Lung (tissue), 12 donors: ENCODE results near the gene ATP7A. TPM values are rescaled to one million over a fixed set of nuclear protein-coding genes. Genes with fewer than 3 reads are reported as not detected.
A peak's percentile ranks its signal among the peaks of the same experiment; 100 is the strongest.
"Not testable (repeated sequence)": the region's sequence is repeated elsewhere in the genome, so short reads cannot be mapped to it uniquely, and the experiment has no call there.

Experiments used
- ATAC-seq: fragments of 200-7000 bp; cut with Tn5 transposase; one replicate; pipeline ENCODE4 v1.9.1; 2020; ENCODE audit warnings: moderate number of reproducible peaks; ENCODE audit not compliant: insufficient read depth, low FRiP score
- DNase-seq, 3 donors: peaks; one replicate each; pipeline ENCODE4 v3.0.0-alpha.2; 2013 to 2017
- H3K27ac ChIP-seq, 2 donors: one replicate each; pipeline ENCODE4 v1.5.1; 2013; ENCODE audit warnings: mild to moderate bottlenecking in 2 of 2, moderate library complexity in 2 of 2, control low read depth in 1 of 2, inconsistent platforms in 1 of 2, low read depth in 1 of 2, low read length in 1 of 2
- H3K27me3 ChIP-seq, 3 donors: one replicate each; pipeline ENCODE4 v1.5.1; 2013; ENCODE audit warnings: low read length in 2 of 3; ENCODE audit not compliant: control insufficient read depth in 3 of 3, insufficient read depth in 3 of 3
- H3K36me3 ChIP-seq, 4 donors: one replicate each; pipeline ENCODE4 v1.5.1; 2013; ENCODE audit warnings: low read length in 4 of 4, mild to moderate bottlenecking in 1 of 4, moderate library complexity in 1 of 4; ENCODE audit not compliant: control insufficient read depth in 4 of 4, insufficient read depth in 4 of 4
- H3K4me1 ChIP-seq, 5 donors: one replicate each; pipeline ENCODE4 v1.5.1; 2013; ENCODE audit warnings: low read length in 5 of 5, mild to moderate bottlenecking in 2 of 5, moderate library complexity in 1 of 5; ENCODE audit not compliant: control insufficient read depth in 5 of 5, insufficient read depth in 5 of 5
- H3K4me3 ChIP-seq: one replicate; pipeline ENCODE4 v1.5.1; 2013; ENCODE audit warnings: mild to moderate bottlenecking, control low read depth, moderate library complexity
- H3K9ac ChIP-seq, 2 donors: one replicate each; pipeline ENCODE4 v1.5.1; 2013; ENCODE audit warnings: low read length in 2 of 2, control low read depth in 1 of 2; ENCODE audit not compliant: insufficient read depth in 1 of 2
- H3K9me3 ChIP-seq, 4 donors: one replicate each; pipeline ENCODE4 v1.5.1; 2013; ENCODE audit warnings: low read length in 3 of 4, mild to moderate bottlenecking in 1 of 4, moderate library complexity in 1 of 4; ENCODE audit not compliant: control insufficient read depth in 4 of 4, insufficient read depth in 3 of 4
- WGBS, 2 donors: extraction: QIAGEN DNeasy Blood & Tissue Kit; methylation state at CpG; one replicate each; pipeline ENCODE4 v1.1.7; 2013; 5-methylcytosine and 5-hydroxymethylcytosine counted together
- polyA plus RNA-seq, 2 donors: library from polyadenylated mRNA; stranded (reverse); fragments of 200-250 nt; gene quantifications; one replicate each; pipeline ENCODE4 v1.2.1, GENCODE V29; 2013
- total RNA-seq, 2 donors: library from RNA; depleted of rRNA in 1 of 2; stranded (reverse); fragments of >200 nt in 1 of 2; gene quantifications; one replicate each; pipeline ENCODE4 v1.2.1, GENCODE V29; 2014 to 2021
- TF ChIP-seq, protein P1 (sequence below): IDR thresholded peaks from 2 replicates; pipeline ENCODE4 v1.5.1; 2012; ENCODE audit warnings: mild to moderate bottlenecking; ENCODE audit errors: control extremely low read depth, extremely low read depth
- donor health status: control.
- donor health status: control.
- donor health status: Bipolar disorder and iron deficiency.
- donor health status: healthy.
- donor health status: DM: yes; HTN: yes; CAD: no.

The ATP7A gene
- total and polyA plus RNA-seq, 4 donors = 2.5 to 23.5 (median 7.5) TPM

DNA sequence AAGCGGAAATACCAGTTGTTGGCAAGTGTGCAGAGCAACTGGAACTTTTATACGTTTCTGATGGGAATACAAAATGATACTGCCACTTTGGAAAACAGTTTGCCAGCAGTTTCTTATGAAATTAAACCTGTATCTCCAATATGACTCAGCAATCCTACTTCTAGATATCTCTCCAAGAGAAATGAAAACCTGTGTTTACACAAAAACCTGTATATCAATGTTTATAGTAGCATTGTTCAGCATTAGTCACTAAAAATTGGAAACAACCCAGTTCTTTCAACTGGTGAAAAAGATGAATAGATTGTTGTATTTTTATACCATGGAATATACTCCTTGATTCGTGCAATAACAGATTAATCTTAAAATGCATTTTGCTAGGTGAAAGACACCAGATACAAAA, 26.8 kb downstream of the ATP7A start:
- Histone ChIP-seq H3K4me3 (no peak overlapping the region), H3K27me3 (no peaks in the 10 kb centered on the region), H3K36me3 (no peaks in the 10 kb centered on the region), H3K4me1 (no peaks in the 10 kb centered on the region), H3K27ac (no peak overlapping the region), H3K9me3 (no peaks in the 10 kb centered on the region), H3K9ac (no peak overlapping the region)
- WGBS, 2 donors = 35 to 78% methylated on average over 3 of the region's 3 CpGs
- no peak for DNase-seq
- ATAC-seq = no peak
- TF ChIP-seq, protein P1, sequence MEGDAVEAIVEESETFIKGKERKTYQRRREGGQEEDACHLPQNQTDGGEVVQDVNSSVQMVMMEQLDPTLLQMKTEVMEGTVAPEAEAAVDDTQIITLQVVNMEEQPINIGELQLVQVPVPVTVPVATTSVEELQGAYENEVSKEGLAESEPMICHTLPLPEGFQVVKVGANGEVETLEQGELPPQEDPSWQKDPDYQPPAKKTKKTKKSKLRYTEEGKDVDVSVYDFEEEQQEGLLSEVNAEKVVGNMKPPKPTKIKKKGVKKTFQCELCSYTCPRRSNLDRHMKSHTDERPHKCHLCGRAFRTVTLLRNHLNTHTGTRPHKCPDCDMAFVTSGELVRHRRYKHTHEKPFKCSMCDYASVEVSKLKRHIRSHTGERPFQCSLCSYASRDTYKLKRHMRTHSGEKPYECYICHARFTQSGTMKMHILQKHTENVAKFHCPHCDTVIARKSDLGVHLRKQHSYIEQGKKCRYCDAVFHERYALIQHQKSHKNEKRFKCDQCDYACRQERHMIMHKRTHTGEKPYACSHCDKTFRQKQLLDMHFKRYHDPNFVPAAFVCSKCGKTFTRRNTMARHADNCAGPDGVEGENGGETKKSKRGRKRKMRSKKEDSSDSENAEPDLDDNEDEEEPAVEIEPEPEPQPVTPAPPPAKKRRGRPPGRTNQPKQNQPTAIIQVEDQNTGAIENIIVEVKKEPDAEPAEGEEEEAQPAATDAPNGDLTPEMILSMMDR = no peak

DNA sequence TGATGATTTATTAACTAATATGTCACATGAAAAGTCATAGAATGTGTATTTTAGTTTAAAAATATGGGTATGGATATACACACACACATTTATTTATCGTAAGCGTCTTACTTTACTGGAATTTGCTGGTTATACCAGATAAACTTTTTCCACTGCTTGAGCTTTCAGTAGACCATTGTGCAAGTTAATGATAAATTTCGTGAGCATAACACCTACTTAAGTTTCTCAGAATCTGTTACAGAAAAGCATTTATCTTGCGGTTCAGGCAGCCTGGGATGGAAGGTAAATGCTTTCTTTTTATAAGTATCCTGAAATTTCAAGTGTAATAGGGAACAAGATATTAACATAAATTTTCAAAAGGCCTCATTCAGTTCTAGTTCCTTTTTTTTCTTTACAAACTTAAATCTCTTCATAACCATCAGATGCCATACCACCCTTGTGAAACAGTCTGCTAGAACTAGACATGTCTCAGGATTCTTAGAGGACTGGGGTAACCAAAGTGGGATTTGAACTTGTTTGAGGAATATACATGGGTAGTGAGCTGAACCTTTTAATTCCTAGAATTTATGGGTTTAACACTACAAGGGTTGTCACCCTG, 27.7 kb downstream of the ATP7A start:
- no peaks in the 10 kb centered on the region for H3K4me1 ChIP-seq
- no peaks in the 10 kb centered on the region for H3K9me3 ChIP-seq
- DNase-seq = peak in 1 of 3 donors; percentile 25
- H3K4me3 ChIP-seq = no peak overlapping the region
- WGBS, 2 donors = 56 to 68% methylated on average over 4 of the region's 4 CpGs
- H3K27me3 ChIP-seq = no peaks in the 10 kb centered on the region
- H3K27ac ChIP-seq = no peak overlapping the region
- no peak overlapping the region for H3K9ac ChIP-seq
- TF ChIP-seq, protein P1 = no peak
- ATAC-seq = no peak
- H3K36me3 ChIP-seq = no peaks in the 10 kb centered on the region

DNA sequence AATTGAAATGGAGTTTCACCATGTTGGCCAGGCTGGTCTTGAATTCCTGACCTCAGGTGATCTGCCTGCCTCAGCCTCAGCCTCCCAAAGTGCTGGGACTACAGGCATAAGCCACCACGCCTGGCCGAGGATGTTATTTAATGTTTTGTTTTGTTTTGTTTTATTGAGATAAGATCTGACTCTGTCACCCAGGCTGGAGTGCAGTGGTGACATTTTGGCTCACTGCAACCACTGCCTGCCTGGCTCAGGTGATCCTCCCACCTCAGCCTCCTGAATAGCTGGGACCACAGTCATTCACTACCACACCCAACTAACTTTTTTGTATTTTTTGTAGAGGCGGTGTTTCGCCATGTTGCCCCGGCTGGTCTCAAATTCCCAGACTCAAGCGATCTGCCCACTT, 34.5 kb downstream of the ATP7A start:
- not testable (repeated sequence) for H3K4me1 ChIP-seq, H3K4me3 ChIP-seq, H3K27me3 ChIP-seq, H3K9me3 ChIP-seq, H3K36me3 ChIP-seq, DNase-seq, ATAC-seq, H3K27ac ChIP-seq, H3K9ac ChIP-seq
- WGBS, 2 donors = 89 to 90% methylated on average over 6 of the region's 6 CpGs

DNA sequence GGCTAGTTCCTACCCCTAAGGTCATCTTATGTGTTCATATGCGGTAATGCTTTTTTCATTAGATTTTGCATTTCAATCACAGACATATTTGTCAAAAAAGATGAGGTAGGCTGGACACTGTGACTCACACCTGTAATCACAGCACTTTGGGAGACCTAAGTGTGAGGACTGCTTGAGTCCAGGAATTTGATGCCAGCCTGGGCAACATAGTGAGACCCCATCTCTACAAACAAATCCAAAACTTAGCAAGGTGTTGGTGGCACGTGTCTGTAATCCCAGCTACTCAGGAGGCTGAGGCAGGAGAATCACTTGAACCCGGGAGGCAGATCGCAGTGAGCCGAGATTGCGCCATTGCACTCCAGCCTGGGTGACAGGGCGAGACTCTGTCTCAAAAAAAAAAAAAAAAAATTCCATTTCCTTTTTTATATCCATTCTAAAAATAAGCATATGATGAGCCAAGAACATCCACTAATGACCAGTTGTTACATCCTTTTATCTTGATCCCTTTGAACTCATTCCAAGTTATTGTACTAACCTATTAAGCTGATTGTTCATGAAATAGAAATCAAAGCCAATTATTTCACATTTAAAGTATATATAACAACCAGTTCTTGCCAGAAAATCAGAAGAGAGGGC, 35.5 kb downstream of the ATP7A start:
- TF ChIP-seq, protein P1 = no peak
- Histone ChIP-seq H3K27ac (no peak overlapping the region), H3K27me3 (no peaks in the 10 kb centered on the region), H3K9me3 (no peaks in the 10 kb centered on the region), H3K4me1 (no peaks in the 10 kb centered on the region), H3K9ac (no peak overlapping the region), H3K4me3 (no peak overlapping the region), H3K36me3 (no peaks in the 10 kb centered on the region)
- ATAC-seq = no peak
- DNase-seq = peak in 2 of 3 donors; percentile 6 to 31
- WGBS, 2 donors = 59 to 60% methylated on average over 7 of the region's 7 CpGs
